CD4-positive, alpha-beta T cell treated with Interleukin-2 at 100 ng/mL for 4 hours (primary cell): ENCODE results near the gene RALGPS1.

Experiments used
- DNase-seq: peaks from one replicate; pipeline ENCODE4 v3.0.0-alpha.2; 2020; ENCODE audit warnings: low spot score

The RALGPS1 gene

DNA sequence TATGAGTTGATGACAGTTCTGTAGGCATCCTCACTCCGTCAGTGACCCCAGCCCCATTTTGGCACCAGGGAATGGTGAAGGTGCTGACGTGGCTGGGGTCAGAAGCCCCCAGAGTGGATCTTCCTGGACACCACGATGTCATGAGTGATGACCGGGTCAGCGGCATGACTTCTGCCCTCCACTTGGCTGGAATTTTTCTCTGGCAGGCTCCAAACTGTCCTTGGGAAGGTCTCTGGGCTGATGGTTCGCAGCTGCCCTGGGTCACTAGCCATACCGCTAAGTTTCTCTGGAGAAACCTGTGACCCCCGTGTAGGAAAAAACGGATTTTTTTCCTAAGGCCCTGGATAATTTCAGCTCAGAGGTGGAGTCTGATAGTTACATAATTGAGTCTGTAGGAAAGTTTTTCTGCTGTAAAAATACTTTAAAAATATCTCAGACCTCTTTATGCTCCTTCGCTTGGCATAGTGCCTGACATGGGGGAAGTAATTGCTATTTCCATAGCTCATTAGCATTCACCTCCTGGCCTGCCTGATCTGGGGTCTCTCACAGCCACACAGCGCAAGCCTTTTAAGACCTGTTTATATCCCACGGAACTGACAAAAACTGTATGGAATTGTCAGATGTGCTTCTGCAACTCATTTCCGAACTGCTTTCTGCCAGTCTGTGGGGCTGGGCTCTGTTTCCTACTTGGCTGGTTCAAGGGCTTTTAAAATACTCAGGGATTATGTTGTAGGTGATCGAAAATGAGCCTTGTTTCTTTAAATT, 138.7 kb downstream of the RALGPS1 start:
- no peak for DNase-seq

DNA sequence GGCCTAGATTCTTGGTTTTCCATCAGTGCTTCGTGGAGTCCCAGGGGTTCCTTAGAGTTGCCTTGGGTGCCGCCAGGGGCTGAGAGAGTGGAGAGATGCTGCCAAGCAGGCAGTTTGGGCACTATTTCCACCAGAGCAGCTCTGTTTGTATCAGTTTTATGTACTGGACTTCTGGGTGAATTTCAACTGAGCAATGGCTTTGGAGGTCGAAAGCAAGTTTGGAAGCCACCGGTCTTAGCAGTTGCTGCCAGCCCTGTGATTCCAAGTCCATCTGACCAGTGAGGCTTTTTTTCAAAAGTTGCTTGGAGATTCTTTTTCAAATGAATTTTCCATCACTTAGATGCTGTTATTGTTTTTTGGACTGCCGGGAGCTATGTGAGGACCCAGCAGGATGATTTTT, 139.4 kb downstream of the RALGPS1 start:
- DNase-seq: no peak

DNA sequence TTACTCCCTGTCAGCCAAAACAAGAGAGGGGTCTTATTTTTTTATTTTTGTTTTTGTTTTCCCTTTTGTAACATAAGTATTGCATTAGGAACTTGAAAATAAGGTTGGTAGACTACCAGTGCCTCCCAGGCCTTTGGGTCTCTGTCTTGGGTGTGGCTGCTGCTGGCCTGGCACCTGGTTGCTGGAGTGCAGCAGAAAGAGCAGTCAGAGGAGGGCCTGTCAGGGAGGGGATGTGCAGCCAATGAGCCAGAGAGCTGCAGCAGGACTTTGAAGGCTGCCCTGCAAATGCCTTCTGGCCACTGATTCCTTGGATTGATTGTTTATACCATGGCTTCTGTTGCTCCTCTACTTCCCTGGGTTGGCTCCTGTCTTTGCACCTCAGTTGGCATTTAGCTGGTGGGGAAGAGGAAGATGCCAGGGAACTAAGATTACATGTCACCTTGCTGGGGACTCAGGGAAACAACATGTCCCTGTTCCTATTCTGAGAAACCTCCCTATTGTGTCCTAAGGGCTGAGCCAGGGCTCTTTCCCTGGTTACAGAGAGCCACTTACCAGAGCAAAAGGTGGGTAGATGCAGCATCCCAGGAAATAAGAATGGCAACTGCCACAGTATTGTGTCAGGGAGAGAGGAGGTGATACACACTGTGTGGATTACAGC, 141.3 kb downstream of the RALGPS1 start:
- no peak for DNase-seq

DNA sequence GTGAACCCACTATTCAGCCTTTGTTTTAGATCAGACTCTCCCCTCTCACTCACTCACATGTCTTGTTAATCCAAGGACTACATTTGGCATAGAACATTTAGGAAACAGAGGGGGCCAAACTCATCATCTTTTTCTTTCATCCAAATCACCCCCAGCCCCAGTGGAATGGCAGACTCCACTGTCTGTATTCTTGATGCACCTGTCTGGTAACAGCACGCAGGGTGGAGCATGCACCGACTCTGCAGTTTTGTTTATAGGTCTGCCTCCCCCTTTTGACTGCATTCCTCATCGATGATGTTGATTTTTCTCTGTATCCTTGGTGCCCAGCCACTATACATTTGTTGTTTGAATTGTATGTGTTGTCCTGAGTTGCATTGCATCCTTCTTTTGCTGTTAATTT, 141.9 kb downstream of the RALGPS1 start:
- no peak for DNase-seq

GRCh38 chr9:127058011-127058644, 143.5 kb downstream of the RALGPS1 start:
- no peak for DNase-seq

DNA sequence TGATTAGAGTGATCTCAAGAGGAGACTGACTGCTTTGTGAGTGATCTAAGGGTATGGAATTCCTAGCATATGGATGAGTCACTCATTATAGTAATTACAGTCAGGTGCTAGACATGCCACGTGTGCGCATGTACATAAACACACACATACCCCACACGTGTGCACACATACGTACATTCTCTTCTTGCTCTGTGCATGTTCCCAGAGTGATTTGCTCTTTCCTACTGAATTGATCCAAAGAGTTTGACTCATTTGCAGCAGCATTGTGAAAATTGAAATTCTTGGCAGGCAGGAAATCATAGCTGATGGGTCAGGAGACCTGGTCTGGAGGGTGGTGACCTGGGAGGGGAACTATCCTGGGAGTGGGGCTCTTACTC, 144.1 kb downstream of the RALGPS1 start:
- no peak for DNase-seq

GRCh38 chr9:127059030-127059429, 144.4 kb downstream of the RALGPS1 start:
- no peak for DNase-seq

DNA sequence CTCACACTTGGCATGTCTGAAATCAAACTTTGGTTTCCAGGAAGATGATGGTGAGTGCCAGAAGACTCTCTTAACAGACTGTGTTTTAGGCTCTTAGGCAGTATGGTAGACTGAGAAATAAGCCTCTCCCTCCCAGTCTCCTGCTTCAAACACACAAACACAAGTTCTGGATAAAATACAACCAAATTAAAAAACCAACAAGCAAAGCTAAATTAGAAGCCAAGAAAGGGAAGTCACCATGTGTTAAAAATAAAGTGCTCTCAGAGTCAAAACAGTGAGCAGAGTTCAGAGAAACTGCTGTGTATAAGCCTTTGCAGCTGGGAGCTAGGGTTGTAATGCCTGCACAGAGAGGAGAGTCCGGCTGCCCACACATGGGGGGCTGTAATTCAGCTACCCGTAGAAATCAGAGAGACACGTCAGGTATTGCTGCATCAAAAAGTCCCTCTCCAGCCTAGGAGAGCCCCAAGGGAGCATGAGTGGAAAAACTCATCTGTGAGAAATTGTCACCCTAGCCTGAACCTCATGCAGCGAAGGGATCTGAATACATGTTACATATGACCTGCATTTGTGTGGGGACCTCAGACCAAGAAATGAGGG, 145.3 kb downstream of the RALGPS1 start:
- no peak for DNase-seq

DNA sequence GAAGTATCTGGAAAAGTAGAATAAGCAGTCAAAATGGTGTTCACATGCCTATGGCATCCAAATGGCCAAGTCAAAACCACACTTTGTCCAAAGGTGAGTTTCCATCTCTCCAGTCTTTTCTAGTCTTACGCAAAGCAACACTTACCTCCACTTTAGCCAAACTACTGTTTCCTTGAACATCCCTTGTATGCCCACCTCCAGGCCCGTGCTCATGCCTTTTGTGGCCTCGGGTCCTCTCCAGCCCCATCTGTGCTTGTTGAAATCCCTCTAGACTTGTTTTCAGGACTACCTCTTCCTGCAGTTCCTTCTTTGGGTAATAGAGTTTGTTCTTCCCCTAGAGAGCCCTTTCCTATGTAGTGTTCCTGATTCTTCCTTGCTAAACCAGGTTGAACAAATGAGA, 146.8 kb downstream of the RALGPS1 start:
- DNase-seq: no peak

- DNase-seq: no peak
These were observed 149.8 kb downstream of the RALGPS1 start for GRCh38 chr9:127064335-127064734.

GRCh38 chr9:127065592-127065991, 151.0 kb downstream of the RALGPS1 start:
- no peak for DNase-seq

GRCh38 chr9:127066060-127066850, 151.7 kb downstream of the RALGPS1 start:
- DNase-seq: no peak

- DNase-seq: no peak
These were observed 152.2 kb downstream of the RALGPS1 start for GRCh38 chr9:127066851-127067136.

- no peak for DNase-seq
These were observed 153.1 kb downstream of the RALGPS1 start for GRCh38 chr9:127067603-127068220.

DNA sequence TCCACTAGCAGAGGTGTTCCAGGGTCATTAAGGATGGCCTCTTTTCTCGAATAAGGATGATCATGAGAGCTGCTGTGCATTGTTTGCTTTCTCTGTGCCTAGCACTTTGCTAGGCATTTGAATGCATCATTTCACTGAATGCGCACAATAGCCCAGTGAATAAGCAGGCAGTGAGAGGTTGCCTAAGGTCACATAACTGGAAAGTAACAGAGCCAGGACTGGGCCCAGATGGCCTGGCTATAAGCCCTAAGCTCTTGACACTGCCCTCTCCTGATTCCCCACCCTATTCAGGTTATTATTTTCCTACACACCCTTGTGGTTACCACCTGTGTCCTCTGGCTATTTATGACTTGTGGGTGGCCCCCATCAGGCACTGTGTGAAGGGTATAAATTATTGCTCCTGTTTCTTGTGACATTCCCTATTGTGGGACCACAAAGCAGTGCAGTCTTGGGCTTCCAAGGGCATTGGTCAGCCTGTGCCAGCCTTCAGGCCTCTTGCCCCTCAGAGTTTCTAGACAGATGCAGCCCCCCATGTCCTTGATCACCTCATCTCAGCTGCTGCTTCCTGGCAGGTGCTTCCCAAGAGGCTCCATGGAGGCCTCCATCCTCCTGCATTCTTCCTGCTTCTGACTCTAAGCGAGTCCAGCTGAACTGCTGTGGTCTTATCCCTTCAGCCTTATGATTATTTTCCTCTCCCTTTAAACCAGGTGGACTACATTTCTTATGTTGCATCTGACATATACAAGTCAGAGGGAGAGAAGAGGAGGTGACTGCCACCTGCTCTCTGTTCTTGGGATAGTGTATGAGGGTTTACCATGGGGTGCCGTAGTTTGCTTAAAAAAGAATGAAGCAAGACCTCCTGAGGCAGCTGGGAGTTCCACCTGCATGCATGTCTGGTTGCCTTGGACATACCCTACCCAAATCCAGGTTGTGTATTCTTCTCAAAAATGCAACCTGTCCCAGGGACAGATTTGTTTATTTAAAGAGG, 160.3 kb downstream of the RALGPS1 start:
- DNase-seq: no peak

GRCh38 chr9:127075624-127076372, 161.2 kb downstream of the RALGPS1 start:
- DNase-seq: no peak

DNA sequence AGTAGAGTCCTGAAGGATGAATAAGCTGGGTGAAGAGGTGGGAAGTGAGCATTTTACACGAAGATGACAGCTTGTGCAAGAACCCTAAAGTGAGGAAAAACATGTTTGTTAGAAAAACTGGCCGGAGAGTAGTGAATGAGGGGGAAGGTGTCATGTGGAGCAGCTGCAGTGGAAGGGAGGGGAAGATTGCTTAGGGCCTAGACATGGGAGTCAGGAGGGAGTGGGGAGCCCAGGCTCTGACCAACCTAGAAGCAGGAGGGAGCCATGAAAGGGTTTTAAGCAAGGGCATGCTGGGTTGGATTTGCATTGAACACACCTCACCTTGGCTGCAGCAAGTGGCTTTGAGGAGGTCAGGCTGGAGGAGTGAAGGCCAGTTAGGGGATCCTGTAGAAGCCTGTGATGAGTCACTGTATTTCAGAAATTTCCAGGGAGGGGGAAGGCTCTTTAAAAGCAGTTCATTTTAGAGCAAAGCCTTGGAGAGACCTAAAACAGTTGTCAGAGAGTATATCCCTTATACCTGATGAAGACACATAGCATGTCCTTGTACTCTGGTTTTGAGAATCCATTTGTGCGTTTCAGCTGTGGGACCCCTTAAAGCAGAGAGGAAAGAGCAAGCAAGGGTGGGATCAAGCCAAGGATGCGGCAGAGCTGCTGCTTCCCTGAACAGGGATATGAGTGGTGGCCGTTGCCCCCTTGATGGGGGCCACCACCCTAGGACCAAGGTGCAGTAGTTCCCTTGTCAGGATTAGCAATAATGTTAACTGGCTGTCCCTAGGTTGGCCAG, 162.5 kb downstream of the RALGPS1 start:
- DNase-seq: no peak

DNA sequence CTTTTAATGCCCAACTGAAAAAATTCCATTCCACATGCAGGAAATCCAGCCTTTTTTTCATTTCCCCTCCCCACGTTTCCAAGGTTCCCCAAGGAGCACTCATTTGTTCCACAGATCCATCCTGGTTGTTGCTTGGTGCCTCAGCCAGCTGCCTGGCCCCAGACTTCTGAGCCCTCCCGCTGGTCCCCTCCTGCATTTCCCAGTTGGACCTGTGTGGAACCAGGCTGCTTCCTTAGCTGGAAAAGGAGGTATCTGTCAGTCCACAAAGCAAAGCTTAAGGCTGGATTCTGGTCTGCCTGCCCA, 163.0 kb downstream of the RALGPS1 start:
- no peak for DNase-seq

DNA sequence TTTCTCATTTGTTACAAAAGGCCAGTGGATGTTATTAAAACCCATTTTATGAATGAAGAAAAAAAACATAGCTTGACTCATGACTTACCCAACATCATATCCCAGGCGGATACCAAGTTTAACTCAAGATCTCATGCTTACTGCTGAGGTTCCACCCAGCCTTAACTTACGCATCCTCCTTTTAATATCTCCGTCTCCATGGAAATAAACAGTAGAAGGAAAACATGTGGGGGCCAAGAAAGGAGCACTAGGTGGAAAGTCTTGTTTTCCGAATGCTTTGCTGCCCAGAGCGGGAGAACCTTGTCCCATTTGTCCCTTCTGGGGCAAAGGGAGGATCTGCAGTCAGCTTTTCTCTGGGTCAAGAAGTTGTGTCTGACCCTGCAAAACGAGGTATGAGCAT, 163.8 kb downstream of the RALGPS1 start:
- no peak for DNase-seq
